HepG2 (cell line): Measurements from ENCODE around the gene CIAO3. TPM values are rescaled to one million over a fixed set of nuclear protein-coding genes. Genes with fewer than 3 reads are reported as not detected.
"Not testable (repeated sequence)": the region's sequence is repeated elsewhere in the genome, so short reads cannot be mapped to it uniquely, and the experiment has no call there.

Experiments
- ATAC-seq: fragments of 200-7000 bp; cut with Tn5 transposase; 3 replicates; pipeline ENCODE4 v1.9.1; 2020; ENCODE audit warnings: mild to moderate bottlenecking, moderate library complexity
- BruUV-seq: library from RNA; stranded (reverse); fragments of 400-500 nt; replicated peaks from 2 replicates; lab custom pipeline; 2021; lab: Mats Ljungman, UMichigan
- CTCF ChIA-PET: fragments of 300-600 bp; formaldehyde crosslinking; extraction: SDS; loops from one replicate; lab custom pipeline; 2021; ENCODE audit warnings: low total read pairs, inconsistent platforms, low intra/inter-chr PET ratio; lab: Yijun Ruan, JAX
- POLR2A ChIA-PET: fragments of 350-600 bp; sonication (Branson Sonifier 250); formaldehyde crosslinking; loops from one replicate; lab custom pipeline; 2020; ENCODE audit warnings: antibody characterized with exemption, inconsistent platforms; lab: Yijun Ruan, JAX
- DNase-seq: peaks from one replicate; pipeline ENCODE4 v3.0.0-alpha.2; 2015; ENCODE audit warnings: low spot score
- FAIRE-seq: peaks from 3 replicates; lab custom pipeline; 2011; peaks lifted over from hg19 to GRCh38; lab: Jason Lieb, UNC
- H2AFZ ChIP-seq: one replicate; pipeline ENCODE4 v1.6.1; 2011; ENCODE audit warnings: low read length, inconsistent platforms
- H3K27ac ChIP-seq: fragments of 300-600 bp; 3 replicates; pipeline ENCODE4 v1.8.0; 2011; ENCODE audit warnings: mixed run types, mild to moderate bottlenecking, mixed read lengths, low read length, inconsistent platforms; ENCODE audit not compliant: insufficient read depth; ENCODE audit errors: extremely low read length
- H3K27me3 ChIP-seq, 2 experiments: fragments of 200-600 bp in 1 of 2; 2 replicates in 1 of 2; 3 replicates in 1 of 2; pipeline versions ENCODE4 v1.6.0 to v1.8.0; 2011; ENCODE audit warnings: low read length in 2 of 2, mild to moderate bottlenecking in 2 of 2, moderate library complexity in 2 of 2, inconsistent platforms in 1 of 2; ENCODE audit not compliant: insufficient read depth in 2 of 2, control insufficient read depth in 1 of 2
- H3K36me3 ChIP-seq, 2 experiments: fragments of 200-600 bp in 1 of 2; replicated peaks in 1 of 2; 2 replicates in 1 of 2; 3 replicates in 1 of 2; pipeline versions ENCODE4 v1.5.1 to v1.8.0; 2011; ENCODE audit warnings: low read length in 2 of 2, inconsistent platforms in 1 of 2; ENCODE audit not compliant: insufficient read depth in 2 of 2, control insufficient read depth in 1 of 2
- H3K4me1 ChIP-seq: 2 replicates; pipeline ENCODE4 v1.5.1; 2012; ENCODE audit warnings: low read length, inconsistent platforms; ENCODE audit not compliant: insufficient read depth
- H3K4me2 ChIP-seq: 2 replicates; pipeline ENCODE4 v1.6.0; 2011; ENCODE audit warnings: low read depth, low read length, inconsistent platforms
- H3K4me3 ChIP-seq, 3 experiments: fragments of 200-600 bp in 1 of 3; sonication (generic), shearing (Covaris generic) in 1 of 3; replicated peaks in 1 of 3; 2 replicates each; pipeline ENCODE4 v1.5.1; 2011 to 2016; ENCODE audit warnings: low read length in 3 of 3, inconsistent platforms in 2 of 3, low read depth in 2 of 3, mild to moderate bottlenecking in 2 of 3, control low read depth in 1 of 3, mixed read lengths in 1 of 3; ENCODE audit not compliant: insufficient read depth in 1 of 3
- H3K79me2 ChIP-seq: one replicate; pipeline ENCODE4 v1.6.1; 2011; ENCODE audit warnings: low read length, inconsistent platforms; ENCODE audit not compliant: insufficient read depth
- H3K9ac ChIP-seq: 2 replicates; pipeline ENCODE4 v1.6.0; 2011; ENCODE audit warnings: mild to moderate bottlenecking, low read depth, low read length, inconsistent platforms; ENCODE audit not compliant: insufficient read depth
- H3K9me3 ChIP-seq: 2 replicates; pipeline ENCODE4 v1.5.1; 2012; ENCODE audit warnings: mild to moderate bottlenecking, low read length
- H4K20me1 ChIP-seq: 2 replicates; pipeline ENCODE4 v1.6.0; 2011; ENCODE audit warnings: inconsistent platforms, mild to moderate bottlenecking, low read length, moderate library complexity; ENCODE audit not compliant: insufficient read depth
- AGO2 ChIP-seq: fragments of 200-400 bp; formaldehyde crosslinking; optimal IDR thresholded peaks from 2 replicates; pipeline ENCODE3; 2017; ENCODE audit warnings: mild to moderate bottlenecking, low read depth, low read length, moderate library complexity
- HOXA3 ChIP-seq: sonication (generic); formaldehyde crosslinking; IDR thresholded peaks from 2 replicates; pipeline ENCODE4 v1.5.0; 2020; ENCODE audit warnings: missing genetic modification reagents
- NR0B2 ChIP-seq: sonication (generic); formaldehyde crosslinking; IDR thresholded peaks from 2 replicates; pipeline ENCODE4 v1.4.0; 2020; ENCODE audit warnings: mild to moderate bottlenecking, missing genetic modification reagents
- PCBP1 ChIP-seq: fragments of 200-400 bp; formaldehyde crosslinking; IDR thresholded peaks from 2 replicates; pipeline ENCODE4 v1.6.1; 2017; ENCODE audit warnings: mild to moderate bottlenecking, low read depth, low read length, borderline replicate concordance
- SIN3B ChIP-seq: fragments of 150-350 bp; IDR thresholded peaks from 2 replicates; pipeline ENCODE4 v1.6.1; 2014; ENCODE audit warnings: low read length
- SOX13 ChIP-seq, 3 experiments: fragments of 450-650 bp in 1 of 3; sonication (generic) in 1 of 3; formaldehyde crosslinking in 1 of 3; IDR thresholded peaks in 2 of 3; conservative IDR thresholded peaks in 1 of 3; 2 replicates each; pipeline versions ENCODE4 v1.5.0 to v1.6.1; 2016 to 2020; ENCODE audit warnings: antibody characterized with exemption in 1 of 3, mild to moderate bottlenecking in 1 of 3, missing compliant biosample characterization in 1 of 3, missing genetic modification reagents in 1 of 3, moderate library complexity in 1 of 3
- TAF1 ChIP-seq: sonication (generic); formaldehyde crosslinking; IDR thresholded peaks from 2 replicates; pipeline ENCODE4 v1.4.0; 2020; ENCODE audit warnings: missing genetic modification reagents
- ZC3H13 ChIP-seq: sonication (generic); formaldehyde crosslinking; IDR thresholded peaks from 2 replicates; pipeline ENCODE4 v1.8.1; 2023; ENCODE audit warnings: mild to moderate bottlenecking, missing genetic modification reagents, moderate library complexity
- ZFP41 ChIP-seq: sonication (generic); formaldehyde crosslinking; IDR thresholded peaks from 2 replicates; pipeline ENCODE4 v1.4.0; 2020; ENCODE audit warnings: mild to moderate bottlenecking, missing genetic modification reagents, borderline replicate concordance
- ZNF552 ChIP-seq: sonication (generic); formaldehyde crosslinking; IDR thresholded peaks from 2 replicates; pipeline ENCODE4 v1.9.0; 2022; ENCODE audit warnings: missing genetic modification reagents, mild to moderate bottlenecking, borderline replicate concordance
- ZNF710 ChIP-seq: sonication (generic); formaldehyde crosslinking; IDR thresholded peaks from 2 replicates; pipeline ENCODE4 v1.5.0; 2020; ENCODE audit warnings: mild to moderate bottlenecking, missing genetic modification reagents, borderline replicate concordance
- WGBS: methylation state at CpG from one replicate; pipeline ENCODE4 v1.1.6; 2017; ENCODE audit warnings: low lambda C conversion rate; 5-methylcytosine and 5-hydroxymethylcytosine counted together
- in situ Hi-C: cut with HindIII; loops from 2 replicates; pipeline ENCODE4 v1.10.0; 2017; ENCODE audit warnings: low pct_unique_long_range_greater_than_20kb; ENCODE audit not compliant: extremely low pct_ligation_motif_present
- intact Hi-C: fragments of 100-400 bp; cut with micrococcal nuclease; formaldehyde crosslinking; loops from one replicate; pipeline ENCODE4 v1.10.0; 2022; ENCODE audit not compliant: unreplicated experiment
- polyA plus RNA-seq, 8 experiments: library from polyadenylated mRNA; depleted of rRNA in 3 of 8; stranded (reverse) in 7 of 8; unstranded in 1 of 8; fragments of >200 nt; fragmentation: Illumina TruSeq in 4 of 8; extraction: Trizol in 4 of 8; gene quantifications; 2 replicates each; pipeline versions ENCODE4 v1.2.1 to v1.2.3, GENCODE V29; 2011 to 2016; ENCODE audit warnings: low read depth in 4 of 8, missing spikeins in 1 of 8, mixed read lengths in 1 of 8; ENCODE audit not compliant: insufficient read depth in 1 of 8
- total RNA-seq, 5 experiments: library from RNA; depleted of rRNA; stranded (reverse); fragments of >200 nt; fragmentation: Illumina TruSeq; extraction: Trizol; gene quantifications; 2 replicates each; pipeline ENCODE4 v1.2.3, GENCODE V29; 2016; ENCODE audit warnings: low read depth in 1 of 5
- TF ChIP-seq, protein P1 (sequence below): sonication (generic); formaldehyde crosslinking; conservative IDR thresholded peaks from 2 replicates; pipeline ENCODE4 v1.4.0; 2020; ENCODE audit warnings: missing genetic modification reagents

Gene CIAO3
- total and polyA plus RNA-seq, 2 of the 13 experiments (the other 11 are each of a cell fraction or from before 2014, with no cell fraction given) = 21.7 to 25.0 TPM

DNA sequence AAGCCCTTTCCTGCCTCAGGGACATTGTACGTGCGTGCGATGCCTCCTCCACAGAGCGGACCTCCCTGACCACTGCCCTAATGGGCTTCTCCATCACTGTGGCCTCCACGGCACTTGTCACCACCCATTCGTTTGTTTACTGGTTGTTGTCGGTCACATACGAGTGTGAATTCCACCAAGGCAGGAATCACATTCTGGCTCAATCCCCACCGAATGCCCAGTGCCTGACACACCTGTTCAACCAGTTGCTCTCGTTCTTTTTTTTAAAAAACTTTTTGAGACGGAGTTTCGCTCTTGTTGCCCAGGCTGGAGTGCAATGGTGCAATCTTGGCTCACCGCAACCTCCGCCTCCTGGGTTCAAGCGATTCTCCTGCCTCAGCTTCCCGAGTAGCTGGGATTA, 49.6 kb downstream of the CIAO3 start:
- H3K27ac ChIP-seq, POLR2A ChIA-PET, H3K9ac ChIP-seq, H2AFZ ChIP-seq, BruUV-seq, intact Hi-C loops, ATAC-seq, CTCF ChIA-PET, H3K4me3 ChIP-seq, H4K20me1 ChIP-seq, H3K4me2 ChIP-seq, FAIRE-seq, H3K9me3 ChIP-seq, H3K36me3 ChIP-seq, DNase-seq, in situ Hi-C loops, H3K79me2 ChIP-seq: not testable (repeated sequence)
- Histone ChIP-seq H3K27me3 (peaks cover 7 to 29% of the 10 kb centered on the region in 2 experiments), H3K4me1 (peaks cover 26% of the 10 kb centered on the region)
- WGBS = 88% methylated on average over 16 of the region's 16 CpGs
- TF ChIP-seq PCBP1 = 0 out of 2 replicates have a peak, but pooled peaks have one; percentile 46

- H3K4me3 ChIP-seq = peak overlapping the region; percentile 89 to 99 (median 96)
- intact Hi-C loops = no loop called here
- no peak for DNase-seq
- in situ Hi-C loops = no loop called here
- ChIA-PET CTCF (no interaction called here), POLR2A (interaction anchor here (0.9 to 2.7 kb wide), 7 partner anchors 9 to 42 kb away, joined by 3 to 34 read pairs (median 4); partner anchors contain the start of genes ANTKMT, METRN, STUB1 and WDR90)
- no peaks in the 10 kb centered on the region for H4K20me1 ChIP-seq
- peaks cover 19% of the 10 kb centered on the region for H3K4me1 ChIP-seq
- ATAC-seq = peak; percentile 2; the same call in 1 of the 3 replicates
- peak overlapping the region; percentile 91 for H3K4me2 ChIP-seq
- no TSS peak for BruUV-seq
- no peak overlapping the region for H2AFZ ChIP-seq
- no peak for FAIRE-seq
- H3K9me3 ChIP-seq = no peaks in the 10 kb centered on the region
- peak overlapping the region; percentile 94 for H3K9ac ChIP-seq
- peak overlapping the region; percentile 60 for H3K27ac ChIP-seq
- 91% methylated on average over 18 of the region's 26 CpGs for WGBS
- peaks cover 3 to 7% of the 10 kb centered on the region in 2 experiments; a peak in 1 of 5 replicates for H3K36me3 ChIP-seq
- peaks cover 3 to 13% of the 10 kb centered on the region in 2 experiments; a peak in 3 of 5 replicates for H3K27me3 ChIP-seq
- H3K79me2 ChIP-seq = peaks cover 2% of the 10 kb centered on the region
- TF ChIP-seq SIN3B (no peak), NR0B2 (CRISPR knock-in tag) (no peak), SOX13 (IDR thresholded peaks at IDR 0.05) (no peak), SOX13 (CRISPR knock-in tag; conservative IDR thresholded peaks at IDR 0.05 in 1 of 2, IDR thresholded peaks at IDR 0.05 in 1 of 2) (no peak), AGO2 (peak; percentile 51), ZFP41 (CRISPR knock-in tag) (no peak), ZC3H13 (CRISPR knock-in tag) (peak; percentile 74), ZNF552 (CRISPR knock-in tag) (no peak), HOXA3 (CRISPR knock-in tag) (0 out of 2 replicates have a peak, but pooled peaks have one; percentile 33), TAF1 (CRISPR knock-in tag) (no peak), ZNF710 (CRISPR knock-in tag) (0 out of 2 replicates have a peak, but pooled peaks have one; percentile 24)
- TF ChIP-seq, protein P1, sequence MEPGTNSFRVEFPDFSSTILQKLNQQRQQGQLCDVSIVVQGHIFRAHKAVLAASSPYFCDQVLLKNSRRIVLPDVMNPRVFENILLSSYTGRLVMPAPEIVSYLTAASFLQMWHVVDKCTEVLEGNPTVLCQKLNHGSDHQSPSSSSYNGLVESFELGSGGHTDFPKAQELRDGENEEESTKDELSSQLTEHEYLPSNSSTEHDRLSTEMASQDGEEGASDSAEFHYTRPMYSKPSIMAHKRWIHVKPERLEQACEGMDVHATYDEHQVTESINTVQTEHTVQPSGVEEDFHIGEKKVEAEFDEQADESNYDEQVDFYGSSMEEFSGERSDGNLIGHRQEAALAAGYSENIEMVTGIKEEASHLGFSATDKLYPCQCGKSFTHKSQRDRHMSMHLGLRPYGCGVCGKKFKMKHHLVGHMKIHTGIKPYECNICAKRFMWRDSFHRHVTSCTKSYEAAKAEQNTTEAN = no peak
These were observed 51.5 kb downstream of the CIAO3 start for GRCh38 chr16:689175-689897.
